Right cardiac atrium (tissue), 5 donors: ENCODE results near the gene IGF2BP3. TPM values are rescaled to one million over a fixed set of nuclear protein-coding genes. Genes with fewer than 3 reads are reported as not detected.

Experiments used
- ATAC-seq, 2 donors: fragments of 200-7000 bp; cut with Tn5 transposase; one replicate each; pipeline versions ENCODE4 v1.8.0 to v1.9.1; 2020; ENCODE audit warnings: moderate library complexity in 2 of 2, mild to moderate bottlenecking in 1 of 2
- DNase-seq, 3 donors: peaks; one replicate each; pipeline ENCODE4 v3.0.0-alpha.2; 2020
- H3K27ac ChIP-seq: one replicate; pipeline ENCODE4 v1.5.1; 2013; ENCODE audit warnings: mild to moderate bottlenecking, low read length, control low read depth, moderate library complexity
- H3K27me3 ChIP-seq: one replicate; pipeline ENCODE4 v1.6.1; 2013; ENCODE audit not compliant: control insufficient read depth, insufficient read depth
- H3K4me1 ChIP-seq: one replicate; pipeline ENCODE4 v1.6.1; 2013; ENCODE audit warnings: low read length; ENCODE audit not compliant: control insufficient read depth, insufficient read depth
- H3K4me3 ChIP-seq: one replicate; pipeline ENCODE4 v1.5.1; 2013; ENCODE audit warnings: low read length, control low read depth
- H3K9me3 ChIP-seq: one replicate; pipeline ENCODE4 v1.6.1; 2013; ENCODE audit warnings: low read length; ENCODE audit not compliant: control insufficient read depth
- WGBS: extraction: QIAGEN DNeasy Blood & Tissue Kit; methylation state at CpG from one replicate; pipeline ENCODE4 v1.1.7; 2013; 5-methylcytosine and 5-hydroxymethylcytosine counted together
- intact Hi-C, 4 donors: fragments of 100-400 bp; cut with DNase I; formaldehyde crosslinking; loops; one replicate each; pipeline versions ENCODE4 v1.11.0 to v1.14.0; 2022 to 2023
- polyA plus RNA-seq: library from polyadenylated mRNA; stranded (reverse); fragments of 200-250 nt; gene quantifications from one replicate; pipeline ENCODE4 v1.2.3, GENCODE V29; 2013
- total RNA-seq, 4 donors: library from RNA; stranded (reverse); fragmentation: NEBNext Ultra II Directional; extraction: Animal tissue kit (Norgen Biotek cat#: 25700); gene quantifications; one replicate each; pipeline ENCODE4 v1.2.1, GENCODE V29; 2021
- donor health status: healthy with polysubstance abuse.
- donor health status: DM: no; HTN: yes; CAD: no.
- donor health status: DM: no; HTN: no; CAD: no.
- donor health status: DM: no; HTN: yes; CAD: no; lungs with severe emphysema.
- donor health status: DM: yes; HTN: yes; CAD: no.

The IGF2BP3 gene
- total and polyA plus RNA-seq, 5 donors: 0.02 to 0.22 (median 0.14) TPM; not detected in 2

DNA sequence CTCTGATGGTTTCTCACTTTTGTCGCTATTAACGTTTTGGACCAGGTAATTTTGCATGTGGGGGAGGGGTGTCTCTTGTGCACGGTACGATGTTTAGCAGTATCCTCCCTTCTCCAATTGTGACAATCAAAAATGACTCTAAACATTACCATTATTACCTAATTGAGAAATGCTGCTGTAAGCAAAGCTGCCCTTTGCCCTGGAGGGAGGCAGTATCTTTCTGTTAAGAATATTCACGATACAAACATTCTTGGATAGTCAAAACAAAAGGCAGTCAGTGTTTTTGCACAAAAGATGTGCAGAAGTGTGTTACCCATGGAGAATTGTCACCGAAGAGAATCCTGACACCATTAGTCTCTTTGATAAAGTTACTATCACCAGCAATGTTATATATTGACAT, 161.5 kb downstream of the IGF2BP3 start:
- WGBS: 85% methylated on average over 6 of the region's 6 CpGs
- no peak for DNase-seq

DNA sequence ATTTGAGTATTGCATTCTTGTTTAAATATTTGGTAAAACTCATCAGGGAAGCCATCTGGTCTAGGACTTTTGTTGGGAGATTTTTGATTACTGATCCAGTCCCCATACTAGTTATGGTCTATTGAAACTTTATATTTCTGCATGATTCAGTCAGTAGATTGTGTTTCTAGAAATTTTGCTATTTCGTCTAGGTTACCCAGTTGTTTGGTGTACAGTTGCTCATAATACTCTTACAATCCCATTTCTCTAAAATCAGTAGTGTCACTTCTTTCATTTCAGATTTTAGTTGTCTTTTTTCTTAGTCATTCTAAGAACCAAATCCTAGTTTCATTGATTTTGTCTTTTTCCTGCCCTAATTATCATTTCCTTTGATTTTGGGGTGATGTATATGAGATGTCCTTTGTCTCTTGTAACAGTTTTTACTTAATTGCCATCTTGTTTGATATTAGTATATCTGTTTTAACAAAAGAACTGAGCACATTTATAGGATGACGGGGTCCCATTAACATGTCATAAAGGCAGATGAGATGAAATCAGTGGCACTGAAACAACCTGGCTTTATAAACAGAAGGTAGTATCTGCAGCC, 163.3 kb downstream of the IGF2BP3 start:
- Histone ChIP-seq H3K4me3 (no peak overlapping the region), H3K4me1 (no peaks in the 10 kb centered on the region), H3K27me3 (no peaks in the 10 kb centered on the region), H3K9me3 (no peaks in the 10 kb centered on the region), H3K27ac (no peak overlapping the region)
- 94% methylated on average over 2 of the region's 2 CpGs for whole genome bisulfite sequencing
- intact Hi-C loops: no loop called here
- DNase-seq: no peak
- ATAC-seq: no peak

More for the DNA sequence above, 161.5 kb downstream of the IGF2BP3 start:
- H3K4me3 ChIP-seq: no peak overlapping the region
- H3K27me3 ChIP-seq: no peaks in the 10 kb centered on the region
- no peak for ATAC-seq
- no peaks in the 10 kb centered on the region for H3K9me3 ChIP-seq
- intact Hi-C loops: no loop called here
- H3K27ac ChIP-seq: no peak overlapping the region
- no peaks in the 10 kb centered on the region for H3K4me1 ChIP-seq

DNA sequence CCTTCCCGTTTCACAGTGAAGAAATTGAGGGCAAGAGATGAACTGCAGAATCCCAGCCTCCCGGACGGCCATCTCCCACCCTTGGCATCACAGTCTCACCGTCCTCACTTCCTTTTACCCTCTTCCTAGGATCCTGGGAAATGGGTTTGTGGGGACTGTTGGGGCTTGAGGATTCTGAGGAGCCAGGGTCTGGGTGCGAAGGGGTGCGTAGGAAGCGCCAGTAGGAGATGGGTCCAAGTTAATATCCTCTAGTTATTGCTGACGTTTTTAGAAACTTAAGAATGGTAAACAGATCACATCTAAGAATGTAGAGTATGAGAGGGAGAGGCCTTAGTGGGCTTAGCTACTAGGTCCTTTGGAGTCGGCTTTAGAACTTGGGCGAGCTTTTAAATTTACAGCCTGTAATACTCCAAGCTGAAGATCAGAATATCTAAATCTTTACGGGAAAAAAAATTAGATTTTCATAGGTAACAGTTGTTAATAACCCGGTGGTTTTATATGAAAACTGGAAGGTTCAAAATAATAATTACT, 170.5 kb downstream of the IGF2BP3 start:
- H3K4me3 ChIP-seq: peak overlapping the region; percentile 92
- H3K27ac ChIP-seq: peak overlapping the region; percentile 60
- WGBS: 12% methylated on average over 12 of the region's 12 CpGs
- DNase-seq: no peak
- H3K9me3 ChIP-seq: no peaks in the 10 kb centered on the region
- peak in 1 of 2 donors; percentile 2 for ATAC-seq
- intact Hi-C loops: no loop called here
- peaks cover 3% of the 10 kb centered on the region for H3K4me1 ChIP-seq
- H3K27me3 ChIP-seq: no peaks in the 10 kb centered on the region

DNA sequence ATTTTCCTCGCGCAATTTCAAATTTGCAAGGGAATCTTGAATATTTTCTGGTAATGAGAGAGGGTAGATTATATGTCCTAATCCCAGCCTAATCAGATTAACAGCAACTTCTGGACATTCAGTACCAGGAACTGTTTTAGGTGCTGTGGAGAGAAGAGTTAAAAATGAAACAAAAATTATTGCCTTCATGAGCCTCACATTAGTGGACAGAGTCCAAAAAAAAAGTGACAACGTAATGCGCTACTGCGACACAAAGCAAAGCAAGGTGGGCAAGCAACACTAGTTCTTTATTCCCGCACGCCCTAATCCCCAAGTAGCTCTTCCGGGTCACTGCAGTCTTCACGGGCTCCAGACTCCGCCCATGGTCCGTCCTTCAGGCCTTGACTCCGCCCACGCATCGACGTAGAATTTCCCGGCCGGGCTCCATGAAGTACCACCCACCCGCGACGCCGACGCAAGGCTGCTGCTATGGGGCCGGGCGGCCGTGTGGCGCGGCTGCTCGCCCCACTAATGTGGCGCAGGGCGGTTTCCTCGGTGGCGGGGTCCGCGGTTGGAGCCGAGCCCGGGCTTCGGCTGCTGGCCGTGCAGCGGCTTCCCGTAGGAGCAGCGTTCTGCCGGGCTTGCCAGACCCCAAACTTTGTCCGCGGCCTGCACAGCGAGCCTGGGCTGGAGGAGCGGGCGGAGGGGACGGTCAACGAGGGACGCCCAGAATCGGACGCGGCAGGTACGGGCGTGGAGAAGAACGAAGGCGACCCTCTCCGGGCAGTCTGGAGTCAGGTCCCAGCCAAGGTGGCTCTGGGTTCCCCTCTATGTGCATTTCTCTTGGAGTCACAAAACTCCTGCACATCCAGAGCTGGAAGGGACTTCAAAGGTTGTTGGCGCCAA, 171.2 kb downstream of the IGF2BP3 start, which contains the start of gene MALSU1:
Gene MALSU1, plus strand, starts transcription at position 455 of the 885 bp plus-strand sequence. Its CDS starts 14 bp downstream, at position 469.
- intact Hi-C loops: no loop called here
- no peaks in the 10 kb centered on the region for H3K27me3 ChIP-seq
- H3K4me1 ChIP-seq: peaks cover 3% of the 10 kb centered on the region
- DNase-seq (peak; percentile 97 to 99 (median 98)), ATAC-seq (peak; percentile 100)
- peak within 1 kb of the TSS; percentile 60 for H3K27ac ChIP-seq
- 1% methylated on average over 59 of the region's 59 CpGs for WGBS
- H3K9me3 ChIP-seq: no peaks in the 10 kb centered on the region
- H3K4me3 ChIP-seq: peak within 1 kb of the TSS; percentile 92

DNA sequence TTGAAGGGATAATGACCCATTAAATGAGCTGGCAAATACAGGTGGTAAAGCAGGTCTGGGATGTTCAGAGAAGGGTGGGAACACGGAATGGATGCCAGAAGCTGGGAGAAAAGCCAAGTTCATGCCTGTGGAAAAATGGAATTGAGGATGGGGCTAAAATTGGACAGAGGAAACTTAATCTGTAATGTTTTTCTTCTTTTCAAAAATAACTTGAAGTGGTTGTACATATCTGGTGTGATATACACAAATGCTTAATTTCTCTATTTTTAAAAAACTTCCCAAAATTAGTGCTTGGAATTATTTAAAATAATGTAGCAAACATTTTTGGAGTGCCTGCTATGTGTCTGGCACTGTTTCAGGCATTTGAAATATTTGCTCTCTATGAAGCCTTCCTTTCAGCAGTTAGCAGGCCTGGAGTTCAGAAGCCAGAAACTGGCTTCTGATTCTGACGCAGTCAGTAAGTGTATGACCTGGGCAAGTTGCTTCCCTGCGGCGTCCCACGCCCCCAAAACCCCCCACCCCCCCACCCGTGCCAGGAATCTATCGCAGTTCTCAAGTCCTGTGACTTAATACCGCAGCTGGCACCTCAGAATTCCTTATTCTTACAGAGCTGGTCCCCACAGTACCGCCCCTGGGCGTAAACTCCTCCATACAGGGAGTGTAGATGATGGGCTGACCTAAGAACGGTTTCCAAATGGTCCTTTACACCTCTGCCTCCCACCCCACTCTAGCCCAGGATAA, 172.0 kb downstream of the IGF2BP3 start:
- ATAC-seq (peak; percentile 16 to 35), DNase-seq (no peak)
- peaks cover 3% of the 10 kb centered on the region for H3K4me1 ChIP-seq
- H3K27ac ChIP-seq: peak overlapping the region; percentile 31
- peak overlapping the region; percentile 92 for H3K4me3 ChIP-seq
- H3K9me3 ChIP-seq: no peaks in the 10 kb centered on the region
- intact Hi-C loops: no loop called here
- 40% methylated on average over 11 of the region's 11 CpGs for WGBS
- no peaks in the 10 kb centered on the region for H3K27me3 ChIP-seq

DNA sequence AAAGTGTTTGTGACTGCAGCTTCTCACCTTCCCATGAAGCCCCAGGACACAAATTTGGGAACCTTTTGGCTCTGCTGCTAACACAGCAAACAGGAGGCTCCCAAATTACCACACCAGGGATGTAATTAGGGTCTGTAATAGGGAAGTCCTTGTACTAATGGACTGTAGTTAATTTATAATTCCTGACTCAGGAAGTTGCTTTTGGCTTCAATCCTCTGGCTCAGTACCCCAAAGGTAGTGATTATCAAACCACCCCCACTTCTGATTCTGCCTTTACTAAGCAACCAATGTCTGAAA, 174.9 kb downstream of the IGF2BP3 start:
- Histone ChIP-seq H3K4me3 (no peak overlapping the region), H3K27me3 (no peaks in the 10 kb centered on the region), H3K4me1 (no peaks in the 10 kb centered on the region), H3K27ac (no peak overlapping the region), H3K9me3 (no peaks in the 10 kb centered on the region)
- ATAC-seq: no peak
- intact Hi-C loops: no loop called here
- DNase-seq: no peak

DNA sequence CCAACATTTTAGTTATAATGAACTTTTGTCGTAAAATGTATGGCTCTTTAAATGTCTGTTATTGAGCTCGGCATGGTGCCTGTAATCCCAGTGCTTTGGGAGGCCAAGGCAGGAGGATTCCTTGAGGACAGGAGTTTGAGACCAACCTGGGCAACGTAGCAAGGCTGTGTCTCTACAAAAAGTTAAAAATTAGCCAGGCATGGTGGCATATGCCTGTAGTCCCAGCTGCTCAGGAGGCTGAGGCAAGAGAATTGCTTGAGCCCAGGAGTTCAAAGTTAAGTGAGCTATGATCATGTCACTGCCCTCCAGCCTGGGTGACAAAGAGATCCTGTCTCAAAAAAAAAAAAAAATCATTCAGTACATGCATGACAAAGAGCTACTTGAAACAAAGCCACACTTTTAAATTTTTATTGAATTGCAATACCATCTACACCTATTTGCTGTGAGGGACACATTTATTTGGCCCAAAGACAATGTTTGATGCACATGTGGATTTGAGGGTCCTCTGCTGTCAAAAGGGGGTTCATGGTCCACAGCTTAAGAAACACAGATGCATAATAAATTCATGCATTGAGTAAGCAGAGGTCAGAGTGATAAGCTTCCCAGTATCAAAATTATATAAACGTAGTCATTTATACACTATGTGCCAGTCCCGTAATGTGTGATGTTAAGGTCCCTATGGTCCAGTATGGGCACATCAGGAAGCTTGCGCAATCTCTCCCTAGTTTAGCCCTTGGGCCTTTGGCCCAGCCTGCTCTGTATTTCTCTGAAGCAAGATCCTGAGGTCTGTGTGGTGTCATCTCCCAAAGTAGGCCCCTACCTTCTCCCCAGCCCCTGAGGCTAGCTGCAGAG, 175.5 kb downstream of the IGF2BP3 start:
- H3K27ac ChIP-seq: no peak overlapping the region
- 81% methylated on average over 6 of the region's 6 CpGs for WGBS
- H3K9me3 ChIP-seq: no peaks in the 10 kb centered on the region
- H3K4me1 ChIP-seq: no peaks in the 10 kb centered on the region
- intact Hi-C loops: no loop called here
- H3K27me3 ChIP-seq: no peaks in the 10 kb centered on the region
- ATAC-seq: no peak
- no peak for DNase-seq
- H3K4me3 ChIP-seq: no peak overlapping the region

DNA sequence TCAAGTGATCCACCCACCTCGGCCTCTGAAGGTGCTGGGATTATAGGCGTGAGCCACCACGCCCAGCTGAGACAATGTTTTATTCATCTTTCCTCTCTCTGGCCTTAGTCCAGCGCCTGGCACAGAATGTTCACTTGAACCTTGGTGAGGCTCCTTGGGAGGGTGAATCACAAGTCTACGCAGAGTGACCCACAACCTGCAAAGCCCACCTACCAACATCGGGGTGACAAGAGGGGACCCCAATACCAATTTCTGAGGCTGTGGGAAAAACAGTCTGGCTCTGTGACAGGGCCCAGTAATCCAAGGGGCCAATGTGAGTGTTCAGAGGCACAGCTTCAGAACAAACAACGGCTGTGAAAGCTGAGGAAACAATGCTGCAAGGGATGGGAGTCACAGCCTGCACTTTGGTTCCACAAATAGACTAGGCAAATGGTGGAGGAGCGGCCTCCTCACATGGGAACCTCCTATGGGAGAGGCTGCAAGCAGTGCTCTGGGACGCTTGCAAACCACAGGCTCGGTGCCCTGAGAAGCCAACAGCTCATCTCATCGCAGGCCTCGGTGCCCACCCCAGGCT, 176.7 kb downstream of the IGF2BP3 start:
- H3K27ac ChIP-seq: no peak overlapping the region
- no peaks in the 10 kb centered on the region for H3K4me1 ChIP-seq
- ATAC-seq: no peak
- WGBS: 88% methylated on average over 12 of the region's 12 CpGs
- H3K9me3 ChIP-seq: no peaks in the 10 kb centered on the region
- H3K4me3 ChIP-seq: no peak overlapping the region
- no peak for DNase-seq
- intact Hi-C loops: no loop called here
- no peaks in the 10 kb centered on the region for H3K27me3 ChIP-seq

DNA sequence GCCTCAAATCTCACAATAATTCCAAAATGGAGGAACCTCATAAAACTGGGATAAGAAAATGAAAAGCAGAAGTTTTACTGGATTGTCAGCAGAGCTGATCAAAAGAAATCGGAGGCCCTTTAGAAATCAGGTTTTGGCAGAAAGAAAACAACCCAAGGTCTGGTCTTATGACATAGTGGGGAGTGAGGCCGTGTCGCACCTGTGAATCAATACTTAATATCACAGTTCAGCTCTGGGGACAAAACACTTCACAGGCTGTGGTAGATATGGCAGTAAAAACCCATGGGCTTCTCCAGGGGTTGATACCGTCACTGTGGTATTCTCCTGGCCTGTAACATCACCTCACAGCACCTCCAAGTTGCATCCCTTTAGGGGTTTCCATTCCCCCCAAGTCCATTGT, 177.7 kb downstream of the IGF2BP3 start:
- no peak overlapping the region for H3K4me3 ChIP-seq
- H3K9me3 ChIP-seq: no peaks in the 10 kb centered on the region
- H3K27ac ChIP-seq: no peak overlapping the region
- intact Hi-C loops: no loop called here
- DNase-seq (no peak), ATAC-seq (no peak)
- H3K4me1 ChIP-seq: no peaks in the 10 kb centered on the region
- H3K27me3 ChIP-seq: no peaks in the 10 kb centered on the region
- 96% methylated on average over 4 of the region's 4 CpGs for WGBS

DNA sequence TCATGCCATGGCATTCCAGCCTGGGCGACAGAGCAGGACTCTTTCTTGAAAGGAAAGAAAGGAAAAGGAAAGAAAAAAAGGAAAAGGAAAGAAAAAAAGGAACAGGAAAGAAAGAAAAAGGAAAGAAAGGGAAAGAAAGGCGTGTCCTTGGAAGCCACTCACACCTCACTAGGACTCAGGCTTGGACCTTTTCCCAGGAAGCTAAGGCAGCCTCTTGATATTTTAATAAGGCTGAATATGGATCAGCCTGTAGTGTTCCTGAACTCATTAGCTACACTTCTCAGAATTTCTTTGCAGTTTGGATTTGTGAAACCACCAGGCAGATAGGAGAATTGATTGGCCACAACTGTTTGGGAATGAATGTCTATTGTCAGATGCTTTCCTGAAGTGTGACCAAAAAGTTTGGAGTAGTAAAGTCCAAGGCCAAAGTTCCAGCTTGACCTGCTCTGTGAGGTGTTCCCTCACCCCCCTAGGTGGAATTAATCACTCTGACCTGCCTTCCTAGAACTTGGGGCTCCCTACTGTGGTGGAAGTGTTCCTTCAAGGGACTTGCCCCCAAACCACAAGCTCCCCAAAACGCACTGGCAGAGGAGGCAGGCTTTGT, 178.2 kb downstream of the IGF2BP3 start:
- DNase-seq: no peak
- no peak overlapping the region for H3K27ac ChIP-seq
- 65% methylated on average over 3 of the region's 3 CpGs for WGBS
- no peak overlapping the region for H3K4me3 ChIP-seq
- intact Hi-C loops: no loop called here
- no peaks in the 10 kb centered on the region for H3K4me1 ChIP-seq
- ATAC-seq: no peak
- no peaks in the 10 kb centered on the region for H3K27me3 ChIP-seq
- no peaks in the 10 kb centered on the region for H3K9me3 ChIP-seq
